HUES64 (cell line): ENCODE measurements around the gene TRIM27.
A peak's percentile ranks its signal among the peaks of the same experiment; 100 is the strongest.

Experiments
- H3K27ac ChIP-seq: 2 replicates; pipeline ENCODE4 v1.7.0; 2013; ENCODE audit warnings: low read depth, low read length, inconsistent platforms
- H3K27me3 ChIP-seq: 2 replicates; pipeline ENCODE4 v1.6.1; 2013; ENCODE audit warnings: mild to moderate bottlenecking, low read length; ENCODE audit not compliant: insufficient read depth
- H3K36me3 ChIP-seq: 2 replicates; pipeline ENCODE4 v1.6.1; 2013; ENCODE audit warnings: mild to moderate bottlenecking, low read length; ENCODE audit not compliant: insufficient read depth
- H3K4me1 ChIP-seq: 2 replicates; pipeline ENCODE4 v1.6.1; 2013; ENCODE audit warnings: mild to moderate bottlenecking, low read length, moderate library complexity; ENCODE audit not compliant: insufficient read depth
- H3K4me3 ChIP-seq: 2 replicates; pipeline ENCODE4 v1.5.1; 2013; ENCODE audit warnings: mild to moderate bottlenecking, low read length, moderate library complexity
- H3K9ac ChIP-seq: 2 replicates; pipeline ENCODE4 v1.6.1; 2013; ENCODE audit warnings: mild to moderate bottlenecking, low read depth, low read length
- H3K9me3 ChIP-seq: 2 replicates; pipeline ENCODE4 v1.6.1; 2013; ENCODE audit warnings: low read depth, low read length; ENCODE audit not compliant: insufficient read depth
- WGBS: fragments of 150-250, 120-280 bp; methylation state at CpG from one replicate; pipeline ENCODE4 v1.1.7; 2013; ENCODE audit warnings: missing lambda C conversion rate; 5-methylcytosine and 5-hydroxymethylcytosine counted together

Gene TRIM27

DNA sequence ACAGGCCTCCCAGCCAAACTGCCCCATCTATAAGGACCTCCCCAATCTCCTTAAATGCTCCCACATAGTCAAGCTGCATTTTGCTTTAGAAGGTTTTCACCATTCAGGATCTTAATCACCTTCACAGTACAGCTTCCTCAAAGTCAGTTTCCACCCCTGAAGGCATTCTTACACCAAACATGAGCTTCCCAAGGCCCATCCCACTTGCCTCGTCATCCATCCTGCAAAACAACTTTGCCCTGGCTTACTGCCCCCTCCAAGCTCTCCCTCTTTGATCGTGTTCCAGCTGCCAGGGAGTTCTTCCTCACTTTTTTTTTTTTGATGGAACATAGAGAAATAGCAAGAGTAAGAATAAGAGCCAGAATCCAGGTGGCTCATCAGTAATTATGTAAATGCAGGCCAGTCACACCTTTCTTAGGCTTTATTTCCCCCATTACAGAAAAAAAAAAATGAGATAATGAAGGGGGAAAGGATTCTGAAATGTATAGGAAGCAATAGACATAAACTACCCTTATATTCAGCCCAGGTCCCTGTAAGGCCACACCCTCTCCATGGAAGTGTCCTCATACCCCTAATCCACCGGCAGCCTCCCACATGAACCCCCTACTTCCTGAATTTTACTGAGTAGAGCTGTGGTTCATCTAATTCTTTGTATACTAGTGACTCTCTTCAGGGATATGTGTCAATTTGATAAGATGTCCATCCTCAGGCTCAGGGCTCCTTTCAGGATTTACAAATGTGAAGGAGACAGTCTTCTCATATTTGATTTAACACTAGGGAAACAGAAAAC is 12.7 kb downstream of the TRIM27 start:
- H3K27ac ChIP-seq: no peak overlapping the region
- peaks cover 97% of the 10 kb centered on the region for H3K36me3 ChIP-seq
- no peak overlapping the region for H3K9ac ChIP-seq
- 97% methylated on average over 3 of the region's 3 CpGs for WGBS
- H3K27me3 ChIP-seq: no peaks in the 10 kb centered on the region
- H3K4me3 ChIP-seq: no peak overlapping the region
- H3K4me1 ChIP-seq: no peaks in the 10 kb centered on the region
- no peaks in the 10 kb centered on the region for H3K9me3 ChIP-seq

DNA sequence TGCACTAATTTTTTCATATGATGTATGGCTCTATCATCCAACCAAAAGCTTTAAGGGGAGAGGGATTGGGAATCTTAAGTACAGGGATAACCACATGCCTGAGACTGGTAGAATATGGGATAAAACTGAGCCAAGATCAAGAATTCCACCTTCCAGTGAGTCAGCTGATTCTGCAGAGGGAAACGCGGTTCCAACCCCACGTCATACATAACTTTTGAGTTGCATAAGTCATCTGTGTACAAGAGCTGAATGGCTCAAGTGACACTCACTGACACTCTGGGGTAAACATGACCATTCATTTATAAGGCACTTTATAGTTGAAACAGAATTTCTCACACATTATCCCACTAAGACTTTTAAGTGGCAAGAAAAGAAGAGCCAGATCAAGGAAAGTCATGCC is 16.4 kb downstream of the TRIM27 start:
- over 99% methylated on average over 3 of the region's 3 CpGs for WGBS
- H3K9ac ChIP-seq: no peak overlapping the region
- no peaks in the 10 kb centered on the region for H3K9me3 ChIP-seq
- H3K4me3 ChIP-seq: no peak overlapping the region
- no peaks in the 10 kb centered on the region for H3K27me3 ChIP-seq
- peaks cover 97% of the 10 kb centered on the region for H3K36me3 ChIP-seq
- H3K27ac ChIP-seq: no peak overlapping the region
- no peaks in the 10 kb centered on the region for H3K4me1 ChIP-seq

DNA sequence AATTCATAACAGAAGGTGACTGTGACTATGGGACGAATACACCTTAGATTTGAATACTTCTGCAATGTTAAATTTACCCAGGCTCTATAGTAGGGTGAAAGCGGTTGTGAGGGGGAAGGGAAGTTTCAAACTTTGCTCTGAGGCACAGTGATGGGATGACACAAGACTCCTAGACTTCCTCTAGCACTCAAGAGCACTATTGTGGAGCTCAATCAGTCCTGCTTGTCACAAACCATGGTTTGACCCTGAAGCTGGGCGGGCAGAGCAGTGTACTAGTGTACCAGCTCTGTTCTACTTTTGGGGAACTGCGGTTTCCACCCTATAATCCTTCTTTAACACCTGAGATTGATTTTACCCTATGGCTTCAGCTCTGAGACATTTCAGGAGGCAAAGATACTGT is 17.1 kb downstream of the TRIM27 start:
- Histone ChIP-seq H3K9me3 (no peaks in the 10 kb centered on the region), H3K27ac (no peak overlapping the region), H3K4me1 (no peaks in the 10 kb centered on the region), H3K27me3 (no peaks in the 10 kb centered on the region), H3K4me3 (no peak overlapping the region), H3K36me3 (peaks cover 97% of the 10 kb centered on the region), H3K9ac (no peak overlapping the region)
- 99% methylated on average over 4 of the region's 4 CpGs for WGBS

DNA sequence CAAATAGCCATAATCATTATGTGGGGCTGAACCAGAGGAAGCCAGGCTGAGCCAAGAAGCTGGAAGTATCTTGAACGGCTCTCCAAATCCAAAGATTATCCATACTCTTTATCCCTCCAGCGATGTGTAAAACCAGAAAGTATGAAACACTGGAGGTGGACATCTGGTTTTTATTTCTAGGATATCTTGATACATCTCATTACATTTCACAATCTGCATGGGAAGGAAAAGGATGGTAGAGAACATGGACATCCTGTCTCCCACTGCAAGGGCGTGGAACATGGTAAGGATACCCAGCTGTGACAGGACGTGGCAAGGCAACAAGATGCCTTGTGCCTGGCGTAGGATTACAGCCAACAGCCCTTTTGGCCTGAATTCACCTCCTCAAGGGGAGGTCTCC is 20.1 kb downstream of the TRIM27 start:
- WGBS: 97% methylated on average over 5 of the region's 5 CpGs
- no peak overlapping the region for H3K4me3 ChIP-seq
- H3K9me3 ChIP-seq: no peaks in the 10 kb centered on the region
- no peaks in the 10 kb centered on the region for H3K27me3 ChIP-seq
- H3K36me3 ChIP-seq: peaks cover 89% of the 10 kb centered on the region
- no peak overlapping the region for H3K9ac ChIP-seq
- no peak overlapping the region for H3K27ac ChIP-seq
- H3K4me1 ChIP-seq: no peaks in the 10 kb centered on the region

DNA sequence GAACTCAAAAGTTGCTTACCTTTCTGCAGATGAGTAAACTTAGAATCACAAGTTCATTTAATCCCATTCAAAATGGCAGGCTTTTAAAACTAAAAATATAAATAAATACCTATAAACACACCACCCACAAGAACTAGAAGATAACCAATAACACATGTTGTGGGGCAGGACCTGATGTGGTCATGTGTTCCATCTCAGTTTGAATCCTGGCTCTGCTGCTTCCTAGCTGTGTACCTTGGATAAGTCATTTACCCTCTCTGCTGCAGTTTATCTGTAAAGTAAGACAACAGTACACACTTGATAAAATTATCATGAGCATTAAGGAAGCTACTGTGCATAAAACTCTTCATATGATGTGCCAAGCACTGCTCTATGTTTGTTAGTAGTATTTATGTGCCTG is 22.0 kb downstream of the TRIM27 start:
- H3K36me3 ChIP-seq: peaks cover 70% of the 10 kb centered on the region

DNA sequence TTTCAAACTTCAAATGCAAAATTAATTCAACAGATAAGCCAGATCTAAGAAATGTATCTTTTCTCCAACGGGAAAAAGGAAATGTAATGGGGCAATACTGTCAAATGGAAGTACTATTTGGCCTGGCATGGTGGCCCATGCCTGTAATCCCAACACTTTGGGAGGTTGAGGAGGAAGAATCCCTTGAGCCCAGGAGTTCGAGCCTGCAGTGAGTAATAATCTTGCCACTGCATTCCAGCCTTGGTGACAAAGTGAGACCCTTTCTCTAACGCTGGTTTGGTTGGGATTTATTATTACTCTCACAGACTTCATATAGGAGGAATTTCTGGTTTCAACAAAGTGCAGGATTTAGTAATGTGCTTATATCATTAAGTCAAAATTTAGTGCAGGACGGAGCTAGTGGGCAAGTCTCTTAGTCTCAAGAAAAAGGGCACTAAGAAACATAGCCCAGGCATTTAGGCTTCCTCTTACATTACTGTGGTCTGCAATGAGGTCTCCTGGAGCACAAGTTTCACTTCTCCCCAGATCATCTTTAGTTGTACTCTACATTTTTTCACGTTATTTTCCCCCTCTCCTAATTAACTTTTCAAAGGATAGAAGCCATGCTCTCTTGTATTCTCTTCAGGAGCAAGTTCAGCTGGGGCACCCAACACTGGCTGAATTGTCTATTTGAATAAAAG is 23.1 kb downstream of the TRIM27 start:
- Histone ChIP-seq H3K9me3 (no peaks in the 10 kb centered on the region), H3K27ac (no peak overlapping the region), H3K4me3 (no peak overlapping the region), H3K4me1 (peaks cover 4% of the 10 kb centered on the region; the same call in 1 of the 2 replicates), H3K36me3 (peaks cover 59% of the 10 kb centered on the region), H3K27me3 (no peaks in the 10 kb centered on the region), H3K9ac (no peak overlapping the region)
- 89% methylated on average over 4 of the region's 5 CpGs for WGBS

More for the DNA sequence above, 22.0 kb downstream of the TRIM27 start:
- H3K9ac ChIP-seq: no peak overlapping the region
- no peaks in the 10 kb centered on the region for H3K9me3 ChIP-seq
- no peaks in the 10 kb centered on the region for H3K27me3 ChIP-seq
- H3K4me1 ChIP-seq: peaks cover 4% of the 10 kb centered on the region; the same call in 1 of the 2 replicates
- no peak overlapping the region for H3K4me3 ChIP-seq
- no peak overlapping the region for H3K27ac ChIP-seq

DNA sequence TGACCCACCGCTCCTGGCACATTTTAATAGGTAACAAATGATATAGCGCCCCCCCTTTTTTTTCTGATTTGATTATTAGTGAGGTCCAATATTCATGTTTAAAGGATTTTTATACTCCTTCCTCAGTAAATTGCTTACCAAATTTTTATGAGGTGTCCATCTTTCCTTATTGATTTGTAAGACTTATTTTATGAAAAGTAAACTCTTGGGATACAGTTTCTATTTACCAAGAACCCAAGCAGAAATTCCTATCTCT is 25.1 kb downstream of the TRIM27 start:
- no peaks in the 10 kb centered on the region for H3K27me3 ChIP-seq
- peaks cover 4% of the 10 kb centered on the region; the same call in 1 of the 2 replicates for H3K4me1 ChIP-seq
- H3K4me3 ChIP-seq: no peak overlapping the region
- no peak overlapping the region for H3K9ac ChIP-seq
- 92% methylated on average over 1 of the region's 2 CpGs for WGBS
- H3K9me3 ChIP-seq: no peaks in the 10 kb centered on the region
- peaks cover 38% of the 10 kb centered on the region for H3K36me3 ChIP-seq
- H3K27ac ChIP-seq: no peak overlapping the region

DNA sequence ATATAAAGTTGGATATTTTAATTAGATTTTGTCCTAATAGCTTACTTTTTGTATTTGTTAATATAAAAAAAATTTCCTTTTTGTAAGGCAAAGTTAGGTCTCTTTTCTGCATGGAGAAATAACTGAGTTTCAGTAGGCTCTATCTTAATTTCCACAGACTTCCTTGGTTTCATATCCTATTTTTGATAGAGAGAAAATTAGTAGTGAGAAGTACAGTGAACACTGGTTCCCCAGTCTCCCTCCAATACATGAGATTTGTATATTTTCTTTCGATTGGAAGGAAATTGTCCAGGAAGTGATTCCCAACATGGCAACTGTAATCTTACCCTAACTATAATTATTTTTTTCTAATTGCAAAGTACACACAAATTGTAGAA is 26.4 kb downstream of the TRIM27 start:
- no peaks in the 10 kb centered on the region for H3K9me3 ChIP-seq
- H3K27ac ChIP-seq: peak overlapping the region; percentile 95; the same call in 1 of the 2 replicates
- H3K36me3 ChIP-seq: peaks cover 27% of the 10 kb centered on the region
- H3K9ac ChIP-seq: peak overlapping the region; percentile 97
- no peaks in the 10 kb centered on the region for H3K27me3 ChIP-seq
- peak overlapping the region; percentile 82 for H3K4me3 ChIP-seq
- peaks cover 4% of the 10 kb centered on the region; the same call in 1 of the 2 replicates for H3K4me1 ChIP-seq
- no CpG with 5 or more reads among the region's 1 CpG for WGBS

DNA sequence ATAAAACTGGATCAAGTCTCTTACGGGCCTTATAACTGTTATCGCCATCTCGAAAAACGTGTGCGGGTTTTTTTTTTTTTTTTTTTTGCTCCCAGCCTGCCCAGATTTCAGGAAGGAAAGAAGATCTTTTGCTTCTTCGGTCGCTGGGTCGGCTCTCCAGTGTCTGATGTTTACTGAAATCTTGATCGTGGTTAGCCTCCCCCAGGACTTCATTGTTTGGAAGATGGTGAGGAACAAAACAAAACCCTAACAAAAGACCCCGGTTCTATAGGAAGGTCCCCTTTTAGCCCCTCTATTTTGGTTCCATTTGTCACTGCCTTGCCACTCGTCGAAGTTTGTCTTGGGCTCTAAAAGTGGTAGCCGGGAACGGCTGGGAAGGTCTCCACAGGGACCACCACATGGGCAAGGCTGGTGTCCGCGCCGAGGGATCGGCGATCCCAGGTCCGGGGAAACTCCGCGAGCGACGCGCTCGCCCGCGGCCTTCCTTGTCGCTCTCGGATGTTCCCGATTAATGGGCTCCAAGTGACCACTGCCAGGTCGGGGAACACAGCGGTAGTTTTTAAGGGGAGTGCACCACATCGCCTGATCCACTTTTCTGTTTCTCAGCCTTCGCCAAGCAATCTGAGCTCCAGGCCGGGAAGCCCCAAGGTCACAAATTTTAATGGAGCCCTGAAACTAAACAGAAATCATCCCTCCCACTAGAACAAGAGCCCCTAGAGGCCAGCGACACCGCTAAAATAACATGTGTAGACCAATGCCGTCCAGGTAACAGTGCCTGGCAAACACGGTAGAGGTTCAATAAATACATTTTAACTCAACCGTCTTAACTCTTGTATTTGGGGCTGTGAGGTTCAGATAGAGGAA is 27.0 kb downstream of the TRIM27 start:
- H3K9me3 ChIP-seq: no peaks in the 10 kb centered on the region
- peak overlapping the region; percentile 82 for H3K4me3 ChIP-seq
- H3K9ac ChIP-seq: peak overlapping the region; percentile 97
- under 1% methylated on average over 39 of the region's 41 CpGs for WGBS
- H3K27me3 ChIP-seq: no peaks in the 10 kb centered on the region
- peaks cover 4% of the 10 kb centered on the region; the same call in 1 of the 2 replicates for H3K4me1 ChIP-seq
- peak overlapping the region; percentile 95 for H3K27ac ChIP-seq
- H3K36me3 ChIP-seq: peaks cover 20% of the 10 kb centered on the region

DNA sequence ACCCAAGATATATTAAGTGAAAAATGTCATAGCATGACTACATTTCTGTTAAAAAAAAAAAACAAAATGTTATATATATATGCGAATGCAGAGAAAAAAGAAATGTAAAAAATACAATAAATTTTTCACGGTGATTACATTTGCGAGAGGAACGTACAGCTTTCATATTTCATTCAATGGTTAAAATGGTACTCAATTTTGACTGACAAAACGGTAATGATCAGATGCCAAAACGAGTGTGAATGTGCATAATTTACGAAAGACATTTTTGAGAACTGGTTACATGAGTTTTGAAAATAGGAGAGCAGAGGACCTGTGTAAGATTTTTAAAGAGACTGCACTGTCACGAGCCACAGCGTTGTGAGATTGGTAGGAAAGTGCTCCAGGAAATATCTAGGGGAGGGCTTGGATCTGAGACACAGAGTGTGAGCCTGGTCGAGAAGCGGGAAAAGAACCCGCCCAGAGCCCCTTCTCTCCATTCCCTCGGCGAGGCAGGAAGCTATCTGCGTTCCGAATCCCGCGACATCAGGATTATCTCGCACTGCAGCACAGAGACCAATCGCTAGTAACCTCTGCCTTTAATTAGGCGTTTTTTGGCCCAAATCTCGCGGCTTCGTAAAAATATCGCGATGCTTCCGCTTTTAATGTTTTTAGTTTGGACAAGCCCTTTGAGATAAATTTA is 28.5 kb downstream of the TRIM27 start:
- peak overlapping the region; percentile 82 for H3K4me3 ChIP-seq
- peaks cover 4% of the 10 kb centered on the region; the same call in 1 of the 2 replicates for H3K4me1 ChIP-seq
- WGBS: 18% methylated on average over 27 of the region's 27 CpGs
- peaks cover 6% of the 10 kb centered on the region for H3K36me3 ChIP-seq
- no peaks in the 10 kb centered on the region for H3K9me3 ChIP-seq
- no peaks in the 10 kb centered on the region for H3K27me3 ChIP-seq
- peak overlapping the region; percentile 97 for H3K9ac ChIP-seq
- peak overlapping the region; percentile 95 for H3K27ac ChIP-seq
